Epithelial cell of proximal tubule (primary cell): Measurements from ENCODE around the gene MCF2L. TPM values are rescaled to one million over a fixed set of nuclear protein-coding genes. Genes with fewer than 3 reads are reported as not detected.
A peak's percentile ranks its signal among the peaks of the same experiment; 100 is the strongest.
"Not testable (repeated sequence)": the region's sequence is repeated elsewhere in the genome, so short reads cannot be mapped to it uniquely, and the experiment has no call there.

ENCODE experiments used
- DNase-seq: peaks from one replicate; pipeline ENCODE4 v3.0.0-alpha.2; 2011; ENCODE audit warnings: low read depth
- H3K4me3 ChIP-seq: 2 replicates; pipeline ENCODE4 v1.5.1; 2011; ENCODE audit warnings: low read depth, mild to moderate bottlenecking, low read length
- total RNA-seq: library from RNA; depleted of rRNA; stranded (reverse); fragments of >200 nt; gene quantifications from 2 replicates; pipeline ENCODE4 v1.2.3, GENCODE V29; 2015
- TF ChIP-seq, protein P1 (sequence below): conservative IDR thresholded peaks from 2 replicates; pipeline ENCODE4 v1.5.1; 2012; ENCODE audit warnings: low read depth, mild to moderate bottlenecking, low read length

MCF2L gene
- total RNA-seq, 1 donor from 2014 or later, result 10.8 TPM

DNA sequence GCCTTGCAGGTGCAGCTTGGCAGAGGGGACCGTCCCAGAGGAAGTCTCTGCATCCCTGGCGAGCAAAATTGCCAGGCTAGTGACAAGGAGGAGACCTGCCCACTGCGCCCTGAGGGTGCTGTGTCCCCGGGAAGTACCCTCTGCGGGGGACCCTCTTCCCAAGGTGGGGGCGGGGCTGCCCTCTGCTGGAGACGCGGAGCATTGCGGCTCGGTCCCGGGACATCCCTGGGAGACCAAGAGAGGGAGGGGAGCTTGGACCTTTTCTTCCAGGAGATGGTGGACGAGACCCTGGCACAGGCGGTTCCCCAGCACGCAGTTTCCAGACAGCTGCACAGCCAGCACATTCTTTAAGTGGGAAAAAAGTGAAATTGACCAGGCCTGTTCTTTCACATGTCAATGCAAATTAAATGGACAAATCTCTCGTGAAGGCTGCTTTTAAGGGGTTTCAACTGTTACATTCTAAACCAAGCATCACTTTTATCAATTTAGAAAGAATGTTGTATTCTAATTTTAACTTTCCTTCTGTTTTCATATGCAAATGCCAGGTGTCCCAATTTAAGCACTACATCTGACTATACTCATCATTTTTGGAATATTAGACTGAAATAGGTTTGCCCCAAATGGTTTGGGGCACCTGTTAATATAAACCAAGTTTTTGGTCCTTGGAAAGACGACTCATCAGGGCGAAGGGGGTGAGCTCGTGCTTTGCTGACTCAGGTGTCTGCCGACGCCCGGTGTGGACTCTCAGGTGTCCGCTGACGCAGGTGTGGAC lies 60.7 kb downstream of the MCF2L start:
- H3K4me3 ChIP-seq, result no peak overlapping the region
- TF ChIP-seq, protein P1, sequence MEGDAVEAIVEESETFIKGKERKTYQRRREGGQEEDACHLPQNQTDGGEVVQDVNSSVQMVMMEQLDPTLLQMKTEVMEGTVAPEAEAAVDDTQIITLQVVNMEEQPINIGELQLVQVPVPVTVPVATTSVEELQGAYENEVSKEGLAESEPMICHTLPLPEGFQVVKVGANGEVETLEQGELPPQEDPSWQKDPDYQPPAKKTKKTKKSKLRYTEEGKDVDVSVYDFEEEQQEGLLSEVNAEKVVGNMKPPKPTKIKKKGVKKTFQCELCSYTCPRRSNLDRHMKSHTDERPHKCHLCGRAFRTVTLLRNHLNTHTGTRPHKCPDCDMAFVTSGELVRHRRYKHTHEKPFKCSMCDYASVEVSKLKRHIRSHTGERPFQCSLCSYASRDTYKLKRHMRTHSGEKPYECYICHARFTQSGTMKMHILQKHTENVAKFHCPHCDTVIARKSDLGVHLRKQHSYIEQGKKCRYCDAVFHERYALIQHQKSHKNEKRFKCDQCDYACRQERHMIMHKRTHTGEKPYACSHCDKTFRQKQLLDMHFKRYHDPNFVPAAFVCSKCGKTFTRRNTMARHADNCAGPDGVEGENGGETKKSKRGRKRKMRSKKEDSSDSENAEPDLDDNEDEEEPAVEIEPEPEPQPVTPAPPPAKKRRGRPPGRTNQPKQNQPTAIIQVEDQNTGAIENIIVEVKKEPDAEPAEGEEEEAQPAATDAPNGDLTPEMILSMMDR, result peak; percentile 93
- no peak for DNase-seq

GRCh38 chr13:113030259-113030640 lies 61.2 kb downstream of the MCF2L start:
- DNase-seq, H3K4me3 ChIP-seq: not testable (repeated sequence)

DNA sequence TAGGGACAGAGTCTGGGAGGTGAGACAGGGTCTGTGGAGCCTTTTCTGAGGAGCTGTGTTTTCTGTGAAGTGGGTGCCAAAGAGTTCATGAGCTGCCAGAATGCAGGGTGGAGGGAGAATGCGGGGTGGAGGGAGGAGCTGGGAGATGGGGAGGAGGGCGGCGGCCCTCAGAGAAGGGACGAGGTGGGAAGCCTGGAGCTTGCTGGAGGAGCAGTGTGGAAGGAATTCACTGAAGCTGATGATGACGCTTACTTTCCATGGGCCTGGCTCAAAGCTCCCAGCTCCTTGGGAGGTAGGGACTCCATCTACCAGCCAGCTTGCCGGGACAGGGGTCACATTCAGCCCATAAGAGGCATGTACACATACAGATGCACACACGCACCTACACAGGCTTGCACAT lies 62.5 kb downstream of the MCF2L start:
- no peak overlapping the region for H3K4me3 ChIP-seq
- TF ChIP-seq, protein P1, result no peak
- DNase-seq, result no peak

GRCh38 chr13:113032291-113032690 lies 63.3 kb downstream of the MCF2L start:
- TF ChIP-seq, protein P1, result no peak
- no peak overlapping the region for H3K4me3 ChIP-seq
- DNase-seq, result no peak

- DNase-seq, result no peak
- H3K4me3 ChIP-seq, result no peak overlapping the region
- TF ChIP-seq, protein P1, result no peak
These were observed 64.2 kb downstream of the MCF2L start for GRCh38 chr13:113033054-113033850.

DNA sequence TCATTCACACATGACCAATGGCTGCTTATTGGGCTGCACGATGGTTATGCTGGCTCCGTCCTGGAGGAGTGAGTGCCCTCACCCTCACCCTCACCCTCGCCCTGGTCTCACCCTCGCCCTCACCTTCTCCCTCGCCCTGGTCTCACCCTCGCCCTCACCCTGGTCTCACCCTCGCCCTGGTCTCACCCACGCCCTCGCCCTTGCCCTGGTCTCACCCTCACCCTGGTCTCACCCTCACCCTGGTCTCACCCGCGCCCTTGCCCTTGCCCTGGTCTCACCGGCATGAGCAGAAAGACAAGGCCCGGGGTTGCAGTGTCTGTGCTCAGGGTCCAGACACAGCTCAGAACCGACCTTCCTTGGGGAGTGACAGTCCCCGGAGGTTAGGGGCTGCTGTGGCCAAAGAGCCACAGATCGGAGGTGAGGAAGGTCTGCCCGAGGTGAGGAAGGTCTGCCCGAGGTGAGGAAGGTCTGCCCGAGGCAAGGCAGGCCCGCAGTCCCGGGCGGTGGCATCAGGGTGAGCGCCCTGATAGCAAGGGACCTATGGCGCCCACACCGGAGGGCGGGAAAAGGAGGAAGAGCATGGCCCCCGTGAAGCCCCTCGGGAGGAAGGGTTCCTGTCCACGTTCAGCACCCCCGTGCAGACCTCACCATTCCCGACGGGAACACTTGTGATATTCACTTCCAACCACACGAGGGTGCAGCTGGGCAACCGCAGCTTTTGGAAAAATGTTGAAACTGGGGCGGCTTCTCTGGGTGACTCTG lies 65.6 kb downstream of the MCF2L start:
- DNase-seq, result no peak
- TF ChIP-seq, protein P1, result peak; percentile 58
- H3K4me3 ChIP-seq, result no peak overlapping the region

- TF ChIP-seq, protein P1, result no peak
- H3K4me3 ChIP-seq, result no peak overlapping the region
- DNase-seq, result no peak
These were observed 66.3 kb downstream of the MCF2L start for GRCh38 chr13:113035213-113035800.
